AG09319 (cell line): ENCODE measurements around the gene SH3D19.

ENCODE experiments used
- DNase-seq: peaks from one replicate; pipeline ENCODE4 v3.0.0-alpha.2; 2010; ENCODE audit warnings: low read depth; ENCODE audit errors: extremely low read depth
- TF ChIP-seq, protein P1 (sequence below): IDR thresholded peaks from 2 replicates; pipeline ENCODE4 v1.5.1; 2011; ENCODE audit warnings: low read depth, mild to moderate bottlenecking, inconsistent platforms, low read length, moderate library complexity

SH3D19 gene

DNA sequence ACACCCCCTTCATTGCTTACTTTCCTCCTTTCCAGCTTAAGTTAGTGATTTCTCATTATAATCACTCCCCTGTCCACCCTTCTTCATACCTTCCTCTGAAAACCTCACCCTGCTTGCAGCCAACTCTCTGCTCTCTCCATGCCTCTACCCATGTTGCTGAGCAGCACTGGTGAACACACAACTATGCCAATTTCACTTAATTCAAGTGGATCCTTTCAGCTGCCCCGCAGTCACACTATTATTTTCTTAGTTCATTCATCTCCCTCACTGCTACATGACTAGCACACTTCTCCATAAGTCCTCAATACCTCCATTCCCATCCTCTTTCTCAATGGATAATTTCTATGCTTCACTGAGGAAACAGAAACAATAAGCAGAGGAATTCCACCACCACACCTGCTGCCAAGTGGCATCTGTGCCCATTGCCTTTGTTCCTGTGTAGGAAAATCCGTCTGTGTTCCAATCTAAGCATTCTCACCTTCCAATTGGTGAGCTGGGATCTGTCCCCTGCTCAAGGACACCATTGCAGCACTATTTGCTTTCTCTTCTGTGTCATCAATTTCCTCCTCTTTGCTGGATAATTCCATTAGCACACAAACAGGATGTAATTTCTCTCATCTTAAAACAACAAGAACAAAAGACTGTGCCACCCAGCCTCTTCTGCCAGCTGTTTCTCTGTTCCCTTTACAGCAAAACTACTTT, 73.7 kb downstream of the SH3D19 start:
- no peak for DNase-seq
- TF ChIP-seq, protein P1, sequence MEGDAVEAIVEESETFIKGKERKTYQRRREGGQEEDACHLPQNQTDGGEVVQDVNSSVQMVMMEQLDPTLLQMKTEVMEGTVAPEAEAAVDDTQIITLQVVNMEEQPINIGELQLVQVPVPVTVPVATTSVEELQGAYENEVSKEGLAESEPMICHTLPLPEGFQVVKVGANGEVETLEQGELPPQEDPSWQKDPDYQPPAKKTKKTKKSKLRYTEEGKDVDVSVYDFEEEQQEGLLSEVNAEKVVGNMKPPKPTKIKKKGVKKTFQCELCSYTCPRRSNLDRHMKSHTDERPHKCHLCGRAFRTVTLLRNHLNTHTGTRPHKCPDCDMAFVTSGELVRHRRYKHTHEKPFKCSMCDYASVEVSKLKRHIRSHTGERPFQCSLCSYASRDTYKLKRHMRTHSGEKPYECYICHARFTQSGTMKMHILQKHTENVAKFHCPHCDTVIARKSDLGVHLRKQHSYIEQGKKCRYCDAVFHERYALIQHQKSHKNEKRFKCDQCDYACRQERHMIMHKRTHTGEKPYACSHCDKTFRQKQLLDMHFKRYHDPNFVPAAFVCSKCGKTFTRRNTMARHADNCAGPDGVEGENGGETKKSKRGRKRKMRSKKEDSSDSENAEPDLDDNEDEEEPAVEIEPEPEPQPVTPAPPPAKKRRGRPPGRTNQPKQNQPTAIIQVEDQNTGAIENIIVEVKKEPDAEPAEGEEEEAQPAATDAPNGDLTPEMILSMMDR: no peak

DNA sequence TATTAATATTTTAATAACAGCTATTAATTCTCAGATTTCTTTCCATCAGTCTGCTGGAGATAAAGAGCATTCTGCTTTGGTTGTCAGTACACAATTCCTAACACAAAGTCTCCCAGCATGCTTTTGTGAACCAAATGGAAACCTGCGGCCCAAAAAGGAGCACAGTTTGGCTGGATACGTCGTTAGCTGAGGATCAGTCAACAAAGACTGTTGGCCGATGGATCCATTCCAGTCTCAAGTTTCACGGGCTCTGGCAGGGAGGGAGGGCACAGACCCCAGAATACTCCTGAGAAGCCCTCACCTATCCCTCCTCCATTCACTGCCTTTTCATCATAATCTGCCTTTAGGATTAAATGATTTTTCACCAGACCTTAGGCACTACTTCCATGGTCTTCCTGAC, 74.7 kb downstream of the SH3D19 start:
- TF ChIP-seq, protein P1: no peak
- no peak for DNase-seq

DNA sequence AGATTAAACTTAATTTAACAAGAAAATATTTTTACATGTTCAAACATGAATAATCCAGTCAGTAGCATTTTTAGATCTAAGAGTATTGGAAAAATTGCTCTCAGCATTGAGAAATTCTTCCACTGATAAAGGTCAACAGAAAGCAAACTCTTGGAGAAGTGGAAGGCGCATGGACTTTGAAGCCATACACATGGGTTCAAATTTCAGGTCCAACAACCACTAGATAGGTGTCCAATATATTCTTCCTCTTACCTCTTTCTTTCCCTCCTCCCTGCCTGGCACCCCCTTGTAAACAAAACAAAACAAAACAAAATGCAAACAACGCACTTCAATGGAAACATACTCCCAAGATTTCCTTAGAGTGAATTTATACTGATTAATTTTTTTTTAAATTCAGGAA, 76.9 kb downstream of the SH3D19 start:
- TF ChIP-seq, protein P1: no peak
- no peak for DNase-seq

DNA sequence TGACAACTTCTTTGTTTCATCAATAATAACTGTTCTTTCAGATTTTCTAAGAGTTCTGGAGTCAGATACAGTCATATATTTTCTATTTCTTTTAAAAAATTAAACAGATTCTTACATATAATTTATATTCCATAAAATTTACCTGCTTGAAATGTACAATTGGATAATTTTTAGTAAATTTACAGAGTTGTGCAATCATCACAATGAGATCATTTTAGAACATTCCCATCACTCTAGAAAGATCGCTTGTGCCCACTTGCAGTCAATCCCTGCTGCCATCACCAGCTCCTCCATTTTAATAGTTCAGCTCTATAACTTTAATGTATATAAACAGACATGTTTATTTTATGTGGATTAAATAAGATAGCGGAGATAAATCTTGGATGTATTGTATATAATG, 78.0 kb downstream of the SH3D19 start:
- TF ChIP-seq, protein P1: no peak
- DNase-seq: no peak

DNA sequence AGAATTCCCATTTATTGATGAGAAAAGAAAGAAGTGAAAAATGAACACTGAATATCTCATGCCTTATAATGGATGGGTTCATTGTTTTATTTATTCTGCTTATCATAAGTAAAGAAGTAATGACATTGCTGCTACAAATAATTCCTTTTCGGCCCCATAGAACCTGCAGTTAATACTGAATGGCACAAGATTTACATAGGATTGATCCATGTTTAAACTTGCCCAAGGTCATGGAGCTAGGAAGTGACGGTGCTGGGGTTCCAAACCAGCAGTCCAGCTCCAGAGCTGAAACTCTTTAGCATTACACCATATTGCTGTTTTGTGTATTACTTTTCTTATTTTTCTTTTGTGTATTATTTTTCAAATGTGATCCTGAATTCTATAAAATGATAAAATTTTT, 78.7 kb downstream of the SH3D19 start:
- TF ChIP-seq, protein P1: no peak
- DNase-seq: no peak

DNA sequence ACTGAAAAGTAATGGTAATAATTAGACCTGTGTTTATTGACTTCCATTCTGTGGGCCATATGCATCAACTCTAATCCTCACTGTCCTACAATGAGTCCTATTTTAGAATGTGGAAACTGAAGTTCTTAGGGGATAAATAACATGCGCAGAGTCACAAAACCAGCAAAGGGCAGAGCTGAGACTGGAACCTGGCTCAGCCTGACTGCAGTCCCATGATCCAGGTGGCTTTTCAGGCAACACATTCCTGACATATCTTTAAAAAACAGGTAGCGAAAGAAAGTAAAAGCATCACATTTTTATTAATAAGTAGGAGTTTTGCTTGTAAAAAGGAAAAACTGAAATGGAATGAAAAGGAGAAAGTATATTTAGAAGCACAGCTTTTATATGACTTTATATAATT, 83.1 kb downstream of the SH3D19 start:
- no peak for DNase-seq
- TF ChIP-seq, protein P1: no peak

DNA sequence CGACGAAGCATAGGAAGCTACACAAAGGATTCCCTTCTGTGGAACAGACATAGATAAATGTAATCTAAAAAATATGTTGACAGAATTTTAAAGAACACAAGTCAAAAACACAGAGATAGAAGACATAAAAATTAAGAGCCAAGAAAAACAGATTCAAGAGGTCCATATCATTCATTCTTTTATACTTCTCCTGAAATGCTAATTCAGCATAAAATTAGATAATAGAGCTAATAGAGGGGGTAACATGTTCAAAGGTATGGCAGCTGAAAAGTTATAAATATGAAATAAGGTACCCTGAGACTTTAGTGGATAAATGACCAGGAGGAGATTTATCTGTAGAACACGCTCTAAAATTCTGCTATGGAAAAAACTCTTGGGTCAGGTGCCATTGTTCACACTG, 85.8 kb downstream of the SH3D19 start:
- TF ChIP-seq, protein P1: no peak
- no peak for DNase-seq
